ENCODE results near the gene TEDC1.

The TEDC1 gene

GRCh38 chr14:105458571-105458970 lies 32.5 kb upstream of the TEDC1 start:
- no peak for DNase-seq

GRCh38 chr14:105460116-105460515 lies 30.9 kb upstream of the TEDC1 start:
- no peak for DNase-seq

- DNase-seq: no peak
Measured at GRCh38 chr14:105460616-105461015, 30.4 kb upstream of the TEDC1 start.

GRCh38 chr14:105461903-105462302 lies 29.1 kb upstream of the TEDC1 start:
- no peak for DNase-seq

GRCh38 chr14:105464501-105464900 lies 26.5 kb upstream of the TEDC1 start:
- no peak for DNase-seq

DNA sequence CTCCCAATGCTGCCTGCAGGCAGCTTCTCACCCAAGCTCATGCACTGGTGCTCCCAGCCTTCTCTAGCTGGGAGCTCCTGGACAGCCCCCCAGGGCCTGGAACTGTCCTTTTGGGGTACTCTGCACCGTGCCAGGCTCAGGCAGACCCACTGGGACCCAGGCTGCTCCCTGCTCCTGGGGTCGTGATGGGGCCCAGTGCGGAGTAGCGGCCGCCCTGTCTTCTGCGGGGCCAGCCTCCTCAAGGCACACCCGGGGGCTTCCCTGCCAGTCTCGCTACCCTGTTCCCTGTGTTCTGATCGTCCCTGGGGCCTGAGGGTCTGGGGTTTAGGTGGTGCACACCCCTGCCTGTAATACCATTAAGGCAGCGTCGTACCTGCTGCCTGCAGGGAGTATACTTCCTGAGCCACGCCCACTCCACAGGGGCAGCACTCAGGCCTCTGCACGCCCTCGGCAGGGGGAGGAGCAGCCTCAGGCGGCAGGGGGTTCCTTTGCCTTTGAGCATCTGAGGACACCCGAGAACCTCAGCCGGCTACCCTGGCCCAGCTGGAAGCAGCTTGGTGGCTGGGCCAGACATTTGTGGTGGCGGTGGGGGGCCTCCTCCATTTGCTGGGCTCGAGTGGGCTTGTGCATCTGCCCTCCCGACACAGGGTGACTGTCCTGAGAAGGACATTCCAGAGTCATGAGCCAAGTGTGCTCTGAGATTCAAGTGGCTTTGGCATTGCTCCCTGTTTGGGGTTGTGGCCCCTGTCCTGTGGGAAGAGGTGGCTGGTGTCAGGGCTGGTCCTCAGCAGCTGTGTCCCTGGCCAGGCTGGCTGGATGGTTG lies 25.6 kb upstream of the TEDC1 start:
- no peak for DNase-seq

GRCh38 chr14:105466531-105467248 lies 24.4 kb upstream of the TEDC1 start:
- DNase-seq: no peak

DNA sequence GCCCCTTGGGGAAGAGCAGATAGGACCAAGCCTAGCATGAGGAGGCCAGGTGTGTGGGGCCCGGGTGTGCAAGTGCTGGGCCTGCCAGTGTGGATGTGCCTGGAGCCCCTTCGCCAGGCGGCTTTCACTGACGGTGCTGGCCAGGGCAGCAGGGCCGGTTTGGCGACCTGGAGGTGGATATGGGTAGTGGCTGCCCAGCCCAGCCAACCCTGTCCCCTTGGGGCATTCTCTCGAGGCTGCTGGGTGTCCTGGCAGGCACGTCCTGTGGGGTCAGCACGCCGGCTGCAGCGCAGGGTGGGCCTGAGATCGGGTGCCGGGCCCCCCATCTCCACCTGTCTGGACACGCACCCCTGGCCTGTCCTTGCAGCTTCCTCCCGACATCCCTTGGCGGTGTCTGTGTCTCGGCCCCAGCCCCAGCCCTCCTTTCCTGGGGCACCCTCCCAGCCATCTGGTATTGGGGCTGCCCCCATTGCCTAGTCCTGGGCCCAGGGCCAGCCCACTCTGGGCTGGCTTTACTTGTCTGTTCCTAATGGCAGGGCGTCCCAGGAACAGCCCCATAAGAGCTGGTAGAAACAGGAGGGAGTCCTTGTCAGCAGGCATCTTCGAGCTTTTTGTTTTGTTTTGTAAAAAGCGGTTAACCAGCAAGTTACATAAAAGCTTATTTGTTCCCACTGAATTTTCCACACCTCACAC lies 23.7 kb upstream of the TEDC1 start:
- DNase-seq: no peak

- DNase-seq: no peak
Measured at GRCh38 chr14:105467942-105468471, 23.0 kb upstream of the TEDC1 start.

GRCh38 chr14:105468621-105469241 lies 22.3 kb upstream of the TEDC1 start:
- no peak for DNase-seq

DNA sequence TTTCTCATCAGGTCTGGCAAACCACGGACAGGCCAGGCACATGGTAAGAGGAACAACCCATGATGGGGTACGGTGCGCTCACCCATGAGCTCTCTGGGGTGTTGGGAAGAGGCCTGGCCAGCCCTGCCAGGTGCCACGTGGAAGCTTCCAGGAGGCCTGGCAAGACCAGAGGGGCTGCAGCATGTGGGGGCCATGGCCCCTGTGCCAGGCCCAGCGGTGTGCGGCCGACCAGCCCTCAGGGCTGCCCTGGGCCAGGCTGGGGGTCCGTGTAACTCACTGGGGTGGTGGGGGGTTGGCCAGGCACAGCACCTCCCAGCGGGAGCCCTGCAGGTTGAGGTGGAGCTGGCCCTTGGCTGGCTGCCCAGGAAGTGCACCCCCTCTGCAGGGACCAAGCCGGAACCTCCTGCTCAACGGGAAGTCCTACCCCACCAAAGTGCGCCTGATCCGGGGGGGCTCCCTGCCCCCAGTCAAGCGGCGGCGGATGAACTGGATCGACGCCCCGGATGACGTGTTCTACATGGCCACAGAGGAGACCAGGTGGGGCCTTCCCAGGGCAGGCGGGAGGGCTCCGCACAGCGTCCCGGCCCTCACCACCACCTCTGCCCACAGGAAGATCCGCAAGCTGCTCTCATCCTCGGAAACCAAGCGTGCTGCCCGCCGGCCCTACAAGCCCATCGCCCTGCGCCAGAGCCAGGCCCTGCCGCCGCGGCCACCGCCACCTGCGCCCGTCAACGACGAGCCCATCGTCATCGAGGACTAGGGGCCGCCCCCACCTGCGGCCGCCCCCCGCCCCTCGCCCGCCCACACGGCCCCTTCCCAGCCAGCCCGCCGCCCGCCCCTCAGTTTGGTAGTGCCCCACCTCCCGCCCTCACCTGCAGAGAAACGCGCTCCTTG lies 21.3 kb upstream of the TEDC1 start:
- DNase-seq: no peak

GRCh38 chr14:105470350-105471296 lies 20.4 kb upstream of the TEDC1 start:
- no peak for DNase-seq

DNA sequence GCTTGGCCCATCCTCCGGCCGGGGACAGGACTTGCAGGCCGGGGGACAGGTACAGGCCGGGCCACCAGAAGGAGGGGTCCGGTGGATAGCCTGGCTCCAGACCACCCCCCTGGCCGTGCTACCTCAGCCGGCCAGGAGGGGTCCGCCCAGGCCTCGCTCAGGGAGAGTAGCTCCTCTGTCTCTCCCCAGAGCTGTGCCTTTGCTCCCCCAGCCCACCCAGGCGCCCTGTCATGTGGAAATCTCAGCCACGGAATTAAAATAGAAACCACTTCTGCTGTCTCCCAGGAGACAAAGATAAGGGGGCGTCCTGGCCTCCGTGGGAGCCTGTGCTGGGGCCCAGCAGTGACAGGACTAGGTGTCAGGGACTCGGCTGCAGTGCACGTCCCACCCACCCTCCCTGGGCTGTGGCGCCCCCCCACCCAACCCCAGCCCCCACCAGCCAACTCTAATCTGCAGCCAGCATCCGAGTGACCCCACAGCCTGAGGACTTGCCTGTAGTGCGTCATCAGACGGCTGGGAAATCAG lies 19.7 kb upstream of the TEDC1 start:
- no peak for DNase-seq

GRCh38 chr14:105471823-105472485 lies 19.1 kb upstream of the TEDC1 start:
- DNase-seq: no peak

- DNase-seq: no peak
Measured at GRCh38 chr14:105472486-105472991, 18.5 kb upstream of the TEDC1 start.

GRCh38 chr14:105473033-105473676 lies 17.9 kb upstream of the TEDC1 start:
- DNase-seq: no peak

DNA sequence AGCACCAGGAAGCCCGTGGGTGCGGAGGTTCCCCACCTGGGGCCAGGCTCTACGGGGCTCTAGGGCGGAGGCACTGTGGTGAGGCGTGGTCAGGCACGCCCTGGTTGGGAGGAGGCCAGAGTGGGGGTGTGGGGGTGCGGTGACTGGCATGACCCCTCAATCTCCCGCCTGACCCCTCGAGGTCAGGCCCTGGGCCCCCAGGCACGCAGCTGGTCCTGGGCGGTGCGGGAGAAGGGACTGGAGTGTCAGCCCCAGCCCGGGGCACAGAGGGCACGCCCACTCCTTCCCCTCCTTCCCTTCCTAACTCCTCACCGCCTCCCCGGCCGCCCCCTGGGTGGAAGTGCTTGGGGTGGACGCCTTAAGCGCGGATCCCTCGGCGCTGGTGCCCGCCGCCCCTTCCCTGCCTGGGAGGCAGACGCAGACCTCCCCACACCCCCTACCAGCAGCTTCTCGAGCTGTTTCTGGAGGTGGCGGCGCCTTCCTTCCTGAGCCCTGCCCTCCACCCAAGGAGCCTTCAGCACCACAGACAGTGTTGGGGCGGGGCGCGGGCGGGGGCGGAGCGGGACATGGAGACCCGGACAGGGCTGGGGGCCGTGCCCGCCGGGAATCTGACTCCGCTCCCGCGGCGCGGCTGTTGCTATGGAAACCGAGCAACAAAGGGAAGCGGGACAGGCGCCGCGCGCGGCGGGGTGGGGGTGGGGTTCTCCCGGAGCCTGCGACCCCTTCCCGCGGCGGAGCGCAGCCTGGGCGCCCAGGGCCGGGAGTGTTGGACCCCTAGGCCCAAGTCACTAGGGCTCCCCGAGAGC lies 17.2 kb upstream of the TEDC1 start:
- peak; percentile 39 for DNase-seq
